CD4-positive, alpha-beta memory T cell (primary cell): ENCODE results near the gene COL16A1. TPM values are rescaled to one million over a fixed set of nuclear protein-coding genes. Genes with fewer than 3 reads are reported as not detected.

Experiments used
- CTCF ChIA-PET: fragments of 350-600 bp; sonication (Branson Sonifier 250); formaldehyde crosslinking; loops from one replicate; lab custom pipeline; 2021; ENCODE audit warnings: inconsistent platforms; ENCODE audit not compliant: partially characterized antibody; lab: Charles Lee
- POLR2A ChIA-PET: fragments of 350-600 bp; sonication (Branson Sonifier 250); formaldehyde crosslinking; loops from one replicate; lab custom pipeline; 2021; ENCODE audit not compliant: partially characterized antibody; lab: Charles Lee
- DNase-seq, 5 donors: peaks; one replicate each; pipeline versions ENCODE4 v3.0.0 to v3.0.0-alpha.2; 2020 to 2022; ENCODE audit warnings: mixed read lengths in 1 of 5
- H3K27ac ChIP-seq: one replicate; pipeline ENCODE4 v1.7.0; 2013; ENCODE audit warnings: low read depth, low read length
- H3K27me3 ChIP-seq: 2 replicates; pipeline ENCODE4 v1.7.0; 2013; ENCODE audit warnings: mild to moderate bottlenecking, low read length, moderate library complexity; ENCODE audit not compliant: insufficient read depth
- H3K36me3 ChIP-seq: 2 replicates; pipeline ENCODE4 v1.7.0; 2013; ENCODE audit warnings: mild to moderate bottlenecking, low read length, moderate library complexity; ENCODE audit not compliant: insufficient read depth
- H3K4me1 ChIP-seq: 2 replicates; pipeline ENCODE4 v1.7.0; 2013; ENCODE audit warnings: mild to moderate bottlenecking, low read length, moderate library complexity; ENCODE audit not compliant: insufficient read depth
- H3K4me3 ChIP-seq, 2 donors: one replicate each; pipeline ENCODE4 v1.7.0; 2013; ENCODE audit warnings: low read length in 2 of 2, mild to moderate bottlenecking in 1 of 2
- H3K9me3 ChIP-seq, 2 donors: one replicate each; pipeline ENCODE4 v1.7.0; 2013; ENCODE audit warnings: low read length in 2 of 2, control low read depth in 1 of 2; ENCODE audit not compliant: control insufficient read depth in 1 of 2
- H3K27ac Mint-ChIP-seq, 7 donors: one replicate each; pipeline ENCODE4 v1.8.0; 2020 to 2021; ENCODE audit warnings: mixed read lengths in 7 of 7, mild to moderate bottlenecking in 6 of 7, inconsistent platforms in 3 of 7, moderate library complexity in 3 of 7
- H3K27me3 Mint-ChIP-seq, 2 donors: one replicate each; pipeline ENCODE4 v1.8.0; 2020 to 2021; ENCODE audit warnings: mixed read lengths in 2 of 2
- H3K36me3 Mint-ChIP-seq, 2 donors: one replicate each; pipeline ENCODE4 v1.8.0; 2020 to 2021; ENCODE audit warnings: mixed read lengths in 2 of 2, inconsistent platforms in 1 of 2, mild to moderate bottlenecking in 1 of 2
- H3K4me1 Mint-ChIP-seq, 4 donors: one replicate each; pipeline ENCODE4 v1.8.0; 2020 to 2021; ENCODE audit warnings: mixed read lengths in 4 of 4, mild to moderate bottlenecking in 1 of 4
- H3K4me3 Mint-ChIP-seq, 8 donors: one replicate each; pipeline ENCODE4 v1.8.0; 2020 to 2021; ENCODE audit warnings: mixed read lengths in 8 of 8, mild to moderate bottlenecking in 7 of 8, moderate library complexity in 6 of 8, inconsistent platforms in 3 of 8
- H3K9me3 Mint-ChIP-seq, 8 donors: one replicate each; pipeline ENCODE4 v1.8.0; 2020 to 2021; ENCODE audit warnings: mixed read lengths in 8 of 8, mild to moderate bottlenecking in 5 of 8, inconsistent platforms in 3 of 8, moderate library complexity in 1 of 8
- intact Hi-C: fragments of 100-400 bp; cut with micrococcal nuclease; formaldehyde crosslinking; loops from one replicate; pipeline ENCODE4 v1.15.1; 2023
- polyA plus RNA-seq, 2 donors: library from polyadenylated mRNA; unstranded; fragments of 300-500 nt; fragmentation: Illumina TruSeq; gene quantifications; one replicate each; pipeline ENCODE4 v1.2.3, GENCODE V29; 2021
- total RNA-seq, 2 experiments: library from RNA; stranded (reverse); gene quantifications; one replicate each; pipeline ENCODE4 v1.2.3, GENCODE V29; 2021

The COL16A1 gene
- total and polyA plus RNA-seq, 4 experiments from 2014 or later: not detected

GRCh38 chr1:31725134-31725533 lies 21.3 kb upstream of the COL16A1 start:
- no peak overlapping the region for H3K27ac ChIP-seq
- H3K27me3 ChIP-seq: peaks cover 4% of the 10 kb centered on the region
- no peaks in the 10 kb centered on the region for H3K4me1 ChIP-seq
- no peaks in the 10 kb centered on the region for H3K9me3 ChIP-seq
- H3K4me3 ChIP-seq: no peak overlapping the region
- peaks cover 0 to 6% (median 0%) of the 10 kb centered on the region in 8 donors for H3K9me3 Mint-ChIP-seq
- peaks cover 6 to 15% of the 10 kb centered on the region in 2 donors for H3K27me3 Mint-ChIP-seq
- H3K36me3 ChIP-seq: no peaks in the 10 kb centered on the region
- no peaks in the 10 kb centered on the region for H3K4me1 Mint-ChIP-seq
- ChIA-PET POLR2A (no interaction called here), CTCF (interaction anchor here (1.0 kb wide), 1 partner anchor 11 kb away, joined by 3 read pairs; no protein-coding TSS in a partner anchor)
- no peaks in the 10 kb centered on the region for H3K36me3 Mint-ChIP-seq
- no peak for DNase-seq
- no peak overlapping the region for H3K4me3 Mint-ChIP-seq
- no peak overlapping the region for H3K27ac Mint-ChIP-seq
- intact Hi-C loops: no loop called here

GRCh38 chr1:31723828-31724359 lies 20.1 kb upstream of the COL16A1 start:
- no peak overlapping the region for H3K27ac ChIP-seq
- H3K9me3 Mint-ChIP-seq: peaks cover 0 to 6% (median 0%) of the 10 kb centered on the region in 8 donors
- intact Hi-C loops: no loop called here
- ChIA-PET POLR2A (no interaction called here), CTCF (no interaction called here)
- H3K27ac Mint-ChIP-seq: no peak overlapping the region
- no peaks in the 10 kb centered on the region for H3K9me3 ChIP-seq
- H3K4me3 ChIP-seq: no peak overlapping the region
- peak overlapping the region in 1 of 8 donors; percentile 37 for H3K4me3 Mint-ChIP-seq
- peak in 4 of 5 donors; percentile 21 to 35 (median 32) for DNase-seq
- H3K27me3 ChIP-seq: peaks cover 4% of the 10 kb centered on the region
- H3K4me1 ChIP-seq: no peaks in the 10 kb centered on the region
- H3K4me1 Mint-ChIP-seq: no peaks in the 10 kb centered on the region
- H3K27me3 Mint-ChIP-seq: peaks cover 7 to 17% of the 10 kb centered on the region in 2 donors
- H3K36me3 Mint-ChIP-seq: no peaks in the 10 kb centered on the region
- no peaks in the 10 kb centered on the region for H3K36me3 ChIP-seq

GRCh38 chr1:31718327-31718897 lies 14.6 kb upstream of the COL16A1 start:
- H3K9me3 Mint-ChIP-seq: peaks cover 0 to 6% (median 0%) of the 10 kb centered on the region in 8 donors
- no peak overlapping the region for H3K27ac ChIP-seq
- peaks cover 30 to 46% of the 10 kb centered on the region in 2 donors for H3K27me3 Mint-ChIP-seq
- ChIA-PET CTCF (no interaction called here), POLR2A (no interaction called here)
- H3K36me3 Mint-ChIP-seq: no peaks in the 10 kb centered on the region
- no peaks in the 10 kb centered on the region for H3K36me3 ChIP-seq
- H3K4me3 ChIP-seq: no peak overlapping the region
- intact Hi-C loops: no loop called here
- no peak overlapping the region for H3K4me3 Mint-ChIP-seq
- H3K4me1 Mint-ChIP-seq: peaks cover 7 to 23% (median 15%) of the 10 kb centered on the region in 4 donors
- H3K4me1 ChIP-seq: peaks cover 18% of the 10 kb centered on the region
- H3K27me3 ChIP-seq: peaks cover 4% of the 10 kb centered on the region
- DNase-seq: no peak
- H3K27ac Mint-ChIP-seq: no peak overlapping the region
- no peaks in the 10 kb centered on the region for H3K9me3 ChIP-seq

- no peak overlapping the region for H3K27ac Mint-ChIP-seq
- DNase-seq: no peak
- H3K27ac ChIP-seq: no peak overlapping the region
- POLR2A ChIA-PET: no interaction called here
- no peaks in the 10 kb centered on the region for H3K36me3 Mint-ChIP-seq
- peaks cover 3% of the 10 kb centered on the region for H3K27me3 ChIP-seq
- peaks cover 18% of the 10 kb centered on the region for H3K4me1 ChIP-seq
- H3K27me3 Mint-ChIP-seq: peaks cover 30 to 51% of the 10 kb centered on the region in 2 donors
- H3K4me1 Mint-ChIP-seq: peaks cover 7 to 23% (median 15%) of the 10 kb centered on the region in 4 donors
- CTCF ChIA-PET: interaction anchor here (0.6 to 0.8 kb wide), 2 partner anchors 9 to 803 kb away, joined by 3 read pairs; no protein-coding TSS in a partner anchor
- H3K4me3 Mint-ChIP-seq: no peak overlapping the region
- intact Hi-C loops: no loop called here
- H3K9me3 Mint-ChIP-seq: peaks cover 0 to 2% (median 0%) of the 10 kb centered on the region in 8 donors
- no peaks in the 10 kb centered on the region for H3K9me3 ChIP-seq
- no peaks in the 10 kb centered on the region for H3K36me3 ChIP-seq
- H3K4me3 ChIP-seq: no peak overlapping the region
Observed at GRCh38 chr1:31717341-31717740, 13.5 kb upstream of the COL16A1 start.

- H3K4me1 ChIP-seq: peaks cover 18% of the 10 kb centered on the region
Observed at GRCh38 chr1:31715873-31716220, 12.0 kb upstream of the COL16A1 start.

GRCh38 chr1:31715087-31715872 lies 11.5 kb upstream of the COL16A1 start:
- peak in 1 of 5 donors; percentile 15 for DNase-seq
- peak overlapping the region; percentile 44 to 83 (median 70) for H3K4me3 Mint-ChIP-seq
- Histone ChIP-seq H3K27me3 (no peaks in the 10 kb centered on the region), H3K4me3 (no peak overlapping the region), H3K4me1 (peaks cover 18% of the 10 kb centered on the region), H3K27ac (no peak overlapping the region), H3K9me3 (no peaks in the 10 kb centered on the region), H3K36me3 (no peaks in the 10 kb centered on the region)
- ChIA-PET CTCF (interaction anchor here (1.0 to 1.5 kb wide), 3 partner anchors 11 to 1245 kb away, joined by 3 to 4 read pairs (median 3); no protein-coding TSS in a partner anchor), POLR2A (no interaction called here)
- no peaks in the 10 kb centered on the region for H3K36me3 Mint-ChIP-seq
- peaks cover 7 to 23% (median 15%) of the 10 kb centered on the region in 4 donors for H3K4me1 Mint-ChIP-seq
- peaks cover 33 to 51% of the 10 kb centered on the region in 2 donors for H3K27me3 Mint-ChIP-seq
- H3K9me3 Mint-ChIP-seq: peaks cover 0 to 2% (median 0%) of the 10 kb centered on the region in 8 donors
- intact Hi-C loops: loop anchor here (1.0 to 2.0 kb wide), 2 partner anchors 30 to 249 kb away; no protein-coding TSS in a partner anchor
- no peak overlapping the region for H3K27ac Mint-ChIP-seq

More at GRCh38 chr1:31715873-31716220, 12.0 kb upstream of the COL16A1 start:
- H3K4me3 ChIP-seq: no peak overlapping the region
- ChIA-PET POLR2A (no interaction called here), CTCF (interaction anchor here (1.0 to 1.2 kb wide), 2 partner anchors 51 to 1245 kb away, joined by 3 read pairs; no protein-coding TSS in a partner anchor)
- Mint-ChIP-seq H3K9me3 (peaks cover 0 to 2% (median 0%) of the 10 kb centered on the region in 8 donors), H3K4me1 (peaks cover 7 to 23% (median 15%) of the 10 kb centered on the region in 4 donors), H3K27ac (no peak overlapping the region), H3K36me3 (no peaks in the 10 kb centered on the region), H3K4me3 (peak overlapping the region in 6 of 8 donors; percentile 39 to 83 (median 70)), H3K27me3 (peaks cover 31 to 51% of the 10 kb centered on the region in 2 donors)
- H3K36me3 ChIP-seq: no peaks in the 10 kb centered on the region
- no peak for DNase-seq
- intact Hi-C loops: loop anchor here (1.0 to 2.0 kb wide), 2 partner anchors 29 to 248 kb away; no protein-coding TSS in a partner anchor
- no peak overlapping the region for H3K27ac ChIP-seq
- no peaks in the 10 kb centered on the region for H3K27me3 ChIP-seq
- H3K9me3 ChIP-seq: no peaks in the 10 kb centered on the region
